Heart left ventricle (tissue), 16 donors: ENCODE data around the gene DPYSL4. TPM values are rescaled to one million over a fixed set of nuclear protein-coding genes. Genes with fewer than 3 reads are reported as not detected.

Source experiments
- ATAC-seq, 4 donors: fragments of 200-7000 bp; cut with Tn5 transposase; one replicate each; pipeline ENCODE4 v1.9.1; 2020 to 2022; ENCODE audit warnings: moderate library complexity in 4 of 4, mild to moderate bottlenecking in 3 of 4, moderate number of reproducible peaks in 1 of 4
- DNase-seq, 5 donors: peaks; one replicate each; pipeline ENCODE4 v3.0.0-alpha.2; 2020
- H3K27ac ChIP-seq, 12 donors: fragments of 200-600 bp; sonication (generic) in 4 of 12; one replicate each; pipeline versions ENCODE4 v1.5.0 to v1.8.0; 2016 to 2022; ENCODE audit warnings: mild to moderate bottlenecking in 2 of 12
- H3K27me3 ChIP-seq, 9 donors: fragments of 200-600 bp; sonication (generic) in 2 of 9; one replicate each; pipeline versions ENCODE4 v1.5.1 to v1.8.0; 2016 to 2022; ENCODE audit warnings: mild to moderate bottlenecking in 3 of 9
- H3K36me3 ChIP-seq, 9 donors: fragments of 200-600 bp; sonication (generic) in 2 of 9; one replicate each; pipeline versions ENCODE4 v1.5.0 to v1.8.0; 2018 to 2022; ENCODE audit warnings: mild to moderate bottlenecking in 2 of 9
- H3K4me1 ChIP-seq, 12 donors: fragments of 200-600 bp; sonication (generic) in 4 of 12; one replicate each; pipeline versions ENCODE4 v1.5.0 to v1.8.0; 2016 to 2022; ENCODE audit warnings: mild to moderate bottlenecking in 3 of 12
- H3K4me3 ChIP-seq, 12 donors: fragments of 200-600 bp; sonication (generic) in 4 of 12; one replicate each; pipeline versions ENCODE4 v1.5.0 to v1.8.0; 2017 to 2022; ENCODE audit warnings: mild to moderate bottlenecking in 9 of 12, moderate library complexity in 4 of 12
- H3K9me3 ChIP-seq, 12 donors: fragments of 200-600 bp; sonication (generic) in 4 of 12; one replicate each; pipeline versions ENCODE4 v1.5.0 to v1.8.0; 2016 to 2022; ENCODE audit warnings: mild to moderate bottlenecking in 1 of 12
- CTCF ChIP-seq, 12 donors: fragments of 200-600 bp; sonication (generic) in 4 of 12; IDR thresholded peaks; one replicate each; pipeline versions ENCODE4 v1.5.0 to v1.8.0; 2018 to 2022; ENCODE audit warnings: antibody characterized with exemption in 12 of 12, mild to moderate bottlenecking in 5 of 12
- POLR2A ChIP-seq, 2 donors: fragments of 450-650 bp; IDR thresholded peaks; one replicate each; pipeline ENCODE4 v1.6.1; 2017; ENCODE audit warnings: antibody characterized with exemption in 2 of 2, mild to moderate bottlenecking in 2 of 2, moderate library complexity in 2 of 2
- WGBS, 4 donors: extraction: QIAGEN DNeasy Blood & Tissue Kit in 2 of 4; methylation state at CpG; one replicate each; pipeline versions ENCODE4 v1.1.5 to v1.1.7; 2013 to 2018; 5-methylcytosine and 5-hydroxymethylcytosine counted together
- intact Hi-C, 10 donors: fragments of 100-400 bp; cut with DNase I; formaldehyde crosslinking; loops; one replicate each; pipeline versions ENCODE4 v1.11.1 to v1.14.2; 2022
- polyA plus RNA-seq, 2 donors: library from polyadenylated mRNA; stranded (reverse); fragments of 200-250 nt; gene quantifications; one replicate each; pipeline ENCODE4 v1.2.3, GENCODE V29; 2013
- total RNA-seq, 9 donors: library from RNA; depleted of rRNA in 2 of 9; stranded (reverse); fragments of >200 nt in 2 of 9; fragmentation: NEBNext Ultra II Directional in 3 of 9; extraction: Animal tissue kit (Norgen Biotek cat#: 25700) in 3 of 9; gene quantifications; one replicate each; pipeline versions ENCODE4 v1.1.0 to v1.2.4, GENCODE V29; 2016 to 2023
- donor health status: ischemic (EF 13 %, LVEDD 7.1; RV severe dilation, severe dysfunction).
- donor health status: healthy with polysubstance abuse.
- donor health status: DM: no; HTN: yes; CAD: no.
- donor health status: DM: no; HTN: no; CAD: no.
- donor health status: ischemic (EF 25% LVEDD 6.9; RV normal size, moderate dysfunction).
- donor health status: ischemic (EF 25% LVEDD 5.7; RV mildly dilated, moderate dysfunction).
- donor health status: healthy.
- donor health status: DM: yes; HTN: yes; CAD: no.
- donor health status: ischemic (EF 35%, LVEDD 5.7; RV mildly dilated, moderate dysfunction).
- donor health status: nonischemic (EF 11% LVEDD 7.7; RV severe dilation, severe dysfunction).
- donor health status: DM: yes; HTN: yes; CAD: no.
- donor health status: PGD.
- donor health status: ischemic (EF 29% LVEDD 5.4; RV normal size, mild dysfunction).
- donor health status: nonischemic (EF 23%, LVEDD 6.1; RV moderate dilation, normal function).

The DPYSL4 gene
- total and polyA plus RNA-seq, 11 donors: 4.0 to 127 (median 33.1) TPM

GRCh38 chr10:132189810-132190422 is 3.2 kb downstream of the DPYSL4 start:
- Histone ChIP-seq H3K36me3 (no peaks in the 10 kb centered on the region), H3K27ac (no peak overlapping the region), H3K4me1 (peaks cover 6 to 53% (median 32%) of the 10 kb centered on the region in 12 donors), H3K4me3 (no peak overlapping the region), H3K9me3 (no peaks in the 10 kb centered on the region), H3K27me3 (peaks cover 0 to 41% (median 22%) of the 10 kb centered on the region in 9 donors)
- 88 to 92% (median 90%) methylated on average over 11 to 17 of the region's 17 CpGs for WGBS, 4 donors
- DNase-seq (peak in 2 of 5 donors; percentile 22 to 36), ATAC-seq (no peak)
- intact Hi-C loops: no loop called here
- TF ChIP-seq CTCF (IDR thresholded peaks at IDR 0.05) (no peak), POLR2A (IDR thresholded peaks at IDR 0.05) (no peak)

- intact Hi-C loops: no loop called here
Measured at GRCh38 chr10:132192076-132192975, 5.6 kb downstream of the DPYSL4 start.

GRCh38 chr10:132192991-132193665 is 6.4 kb downstream of the DPYSL4 start:
- peak; percentile 70 to 88 (median 76) for DNase-seq

More at GRCh38 chr10:132192076-132192975, 5.6 kb downstream of the DPYSL4 start:
- peak overlapping the region in 9 of 12 donors; percentile 51 to 89 (median 76) for H3K27ac ChIP-seq
- ATAC-seq (peak in 1 of 4 donors; percentile 1), DNase-seq (peak in 3 of 5 donors; percentile 11 to 49 (median 18))
- WGBS, 4 donors: 79 to 82% (median 80%) methylated on average over 18 to 28 of the region's 28 CpGs
- H3K9me3 ChIP-seq: no peaks in the 10 kb centered on the region
- peaks cover 0 to 23% (median 11%) of the 10 kb centered on the region in 9 donors for H3K27me3 ChIP-seq
- TF ChIP-seq CTCF (IDR thresholded peaks at IDR 0.05) (no peak), POLR2A (IDR thresholded peaks at IDR 0.05) (no peak)
- no peak overlapping the region for H3K4me3 ChIP-seq
- no peaks in the 10 kb centered on the region for H3K36me3 ChIP-seq
- H3K4me1 ChIP-seq: peaks cover 0 to 38% (median 24%) of the 10 kb centered on the region in 12 donors

More at GRCh38 chr10:132192991-132193665, 6.4 kb downstream of the DPYSL4 start:
- Histone ChIP-seq H3K9me3 (no peaks in the 10 kb centered on the region), H3K27ac (peak overlapping the region in 9 of 12 donors; percentile 51 to 89 (median 76)), H3K4me1 (peaks cover 0 to 30% (median 18%) of the 10 kb centered on the region in 12 donors), H3K27me3 (peaks cover 0 to 15% (median 3%) of the 10 kb centered on the region in 9 donors), H3K4me3 (no peak overlapping the region), H3K36me3 (no peaks in the 10 kb centered on the region)
- intact Hi-C loops: no loop called here
- peak; percentile 62 to 83 (median 73) for ATAC-seq
- WGBS, 4 donors: 31 to 49% (median 40%) methylated on average over 16 to 18 of the region's 18 CpGs
- TF ChIP-seq CTCF (IDR thresholded peaks at IDR 0.05): no peak
- TF ChIP-seq POLR2A (IDR thresholded peaks at IDR 0.05): no peak
